GM23338 (cell line): ENCODE measurements around the gene KIFAP3. TPM values are rescaled to one million over a fixed set of nuclear protein-coding genes. Genes with fewer than 3 reads are reported as not detected.

ENCODE experiments used
- ATAC-seq: fragments of 200-7000 bp; cut with Tn5 transposase; 3 replicates; pipeline ENCODE4 v1.9.1; 2020
- DNase-seq: peaks from one replicate; pipeline ENCODE4 v3.0.0-alpha.2; 2015; ENCODE audit warnings: low spot score
- H2AFZ ChIP-seq: fragments of 200-600 bp; sonication (generic); 2 replicates; pipeline ENCODE4 v1.8.0; 2016; ENCODE audit warnings: antibody characterized with exemption, mild to moderate bottlenecking, moderate library complexity
- H3F3A ChIP-seq: fragments of 200-600 bp; sonication (generic); replicated peaks from 2 replicates; pipeline ENCODE4 v1.8.0; 2017; ENCODE audit warnings: antibody characterized with exemption, mixed run types, low read depth
- H3K27ac ChIP-seq: fragments of 200-600 bp; sonication (generic); 2 replicates; pipeline ENCODE4 v1.6.1; 2016; ENCODE audit warnings: low read depth
- H3K27me3 ChIP-seq: fragments of 200-600 bp; sonication (generic); 2 replicates; pipeline ENCODE4 v1.8.0; 2016; ENCODE audit warnings: mild to moderate bottlenecking, mixed run types, moderate library complexity; ENCODE audit not compliant: insufficient read depth
- H3K36me3 ChIP-seq: fragments of 200-600 bp; sonication (generic); 2 replicates; pipeline ENCODE4 v1.8.0; 2016; ENCODE audit warnings: mild to moderate bottlenecking; ENCODE audit not compliant: insufficient read depth
- H3K4me1 ChIP-seq: fragments of 200-600 bp; sonication (generic); 2 replicates; pipeline ENCODE4 v1.8.0; 2016; ENCODE audit warnings: mild to moderate bottlenecking, moderate library complexity; ENCODE audit not compliant: insufficient read depth
- H3K4me2 ChIP-seq: fragments of 200-600 bp; sonication (generic); 2 replicates; pipeline ENCODE4 v1.7.1; 2017; ENCODE audit warnings: mixed run types
- H3K4me3 ChIP-seq: fragments of 200-600 bp; sonication (generic); 2 replicates; pipeline ENCODE4 v1.6.1; 2016; ENCODE audit warnings: mixed run types
- H3K79me2 ChIP-seq: fragments of 200-600 bp; sonication (generic); replicated peaks from 2 replicates; pipeline ENCODE4 v1.8.0; 2017; ENCODE audit warnings: mild to moderate bottlenecking; ENCODE audit not compliant: insufficient read depth
- H3K9me2 ChIP-seq: fragments of 200-600 bp; sonication (generic); 2 replicates; pipeline ENCODE4 v1.8.0; 2017; ENCODE audit not compliant: insufficient read depth
- H4K20me1 ChIP-seq: fragments of 200-600 bp; sonication (generic); replicated peaks from 2 replicates; pipeline ENCODE4 v1.8.0; 2017; ENCODE audit warnings: mild to moderate bottlenecking; ENCODE audit not compliant: insufficient read depth
- H3K27ac Mint-ChIP-seq: 2 replicates; pipeline ENCODE4 v1.8.0; 2020; ENCODE audit warnings: inconsistent platforms, mild to moderate bottlenecking, moderate library complexity, mixed read lengths
- H3K27me3 Mint-ChIP-seq: 3 replicates; pipeline ENCODE4 v1.8.0; 2022; ENCODE audit warnings: low read depth, mild to moderate bottlenecking, moderate library complexity, mixed read lengths, inconsistent platforms; ENCODE audit not compliant: insufficient read depth, poor library complexity
- H3K36me3 Mint-ChIP-seq: 3 replicates; pipeline ENCODE4 v1.8.0; 2021; ENCODE audit warnings: low read depth, mild to moderate bottlenecking, inconsistent platforms, moderate library complexity, mixed read lengths
- H3K4me1 Mint-ChIP-seq: 3 replicates; pipeline ENCODE4 v1.8.0; 2020; ENCODE audit warnings: mild to moderate bottlenecking, inconsistent platforms, mixed read lengths
- H3K4me3 Mint-ChIP-seq: 3 replicates; pipeline ENCODE4 v1.8.0; 2021; ENCODE audit warnings: moderate library complexity, mild to moderate bottlenecking, inconsistent platforms, mixed read lengths
- H3K9me3 Mint-ChIP-seq: 3 replicates; pipeline ENCODE4 v1.8.0; 2020; ENCODE audit warnings: moderate library complexity, mild to moderate bottlenecking, inconsistent platforms, mixed read lengths
- CREB1 ChIP-seq: fragments of 250-450 bp; sonication (Bioruptor Pico); IDR thresholded peaks from 2 replicates; pipeline ENCODE4 v1.5.0; 2020; ENCODE audit warnings: low read depth, mild to moderate bottlenecking, moderate library complexity
- EZH2phosphoT487 ChIP-seq: fragments of 200-600 bp; sonication (generic); IDR thresholded peaks from one replicate; pipeline ENCODE4 v1.8.1; 2018; ENCODE audit warnings: antibody characterized with exemption; ENCODE audit not compliant: unreplicated experiment
- JUNB ChIP-seq: IDR thresholded peaks from one replicate; pipeline ENCODE4 v1.6.1; 2016; ENCODE audit warnings: antibody characterized with exemption; ENCODE audit not compliant: unreplicated experiment
- NANOG ChIP-seq: IDR thresholded peaks from 2 replicates; pipeline ENCODE4 v1.6.1; 2016; ENCODE audit warnings: antibody characterized with exemption, borderline replicate concordance
- POLR2AphosphoS5 ChIP-seq: IDR thresholded peaks from 2 replicates; pipeline ENCODE4 v1.6.1; 2016; ENCODE audit warnings: antibody characterized with exemption, low read depth
- STAT1 ChIP-seq: IDR thresholded peaks from one replicate; pipeline ENCODE4 v1.6.1; 2016; ENCODE audit warnings: antibody characterized with exemption; ENCODE audit not compliant: unreplicated experiment
- ZNF114 ChIP-seq: fragments of 250-450 bp; sonication (Bioruptor Pico); IDR thresholded peaks from 2 replicates; pipeline ENCODE4 v1.5.0; 2020; ENCODE audit warnings: mild to moderate bottlenecking, moderate library complexity
- polyA plus RNA-seq: library from polyadenylated mRNA; unstranded; fragments of >200 nt; fragmentation: Nextera tagmentation; extraction: Ambion mirVana; gene quantifications from 2 replicates; pipeline ENCODE4 v1.2.1, GENCODE V29; 2016
- total RNA-seq: library from RNA; depleted of rRNA; stranded (reverse); fragments of >200 nt; shearing (Covaris generic); gene quantifications from 2 replicates; pipeline ENCODE4 v1.2.3, GENCODE V29; 2014
- TF ChIP-seq, protein P1 (sequence below): IDR thresholded peaks from 2 replicates; pipeline ENCODE4 v1.6.1; 2016; ENCODE audit warnings: antibody characterized with exemption
- TF ChIP-seq, protein P2 (sequence below), 2 experiments: fragments of 200-600 bp in 1 of 2; sonication (generic) in 1 of 2; conservative IDR thresholded peaks; 2 replicates each; pipeline versions ENCODE4 v1.5.1 to v1.6.1; 2016 to 2017; ENCODE audit warnings: antibody characterized with exemption in 2 of 2, low read depth in 2 of 2, mild to moderate bottlenecking in 2 of 2, moderate library complexity in 1 of 2
- TF ChIP-seq, protein P3 (sequence below): fragments of 250-450 bp; sonication (Bioruptor Pico); IDR thresholded peaks from 2 replicates; pipeline ENCODE4 v1.5.0; 2020; ENCODE audit warnings: mild to moderate bottlenecking, moderate library complexity

The KIFAP3 gene
- total and polyA plus RNA-seq, 2 experiments from 2014 or later: 2.7 to 3.1 TPM

GRCh38 chr1:170032531-170033280, 41.8 kb downstream of the KIFAP3 start:
- TF ChIP-seq JUNB (no peak), CREB1 (CRISPR knock-in tag) (no peak), STAT1 (no peak), POLR2AphosphoS5 (no peak), ZNF114 (CRISPR knock-in tag) (no peak), EZH2phosphoT487 (no peak), NANOG (no peak)
- TF ChIP-seq, protein P1, sequence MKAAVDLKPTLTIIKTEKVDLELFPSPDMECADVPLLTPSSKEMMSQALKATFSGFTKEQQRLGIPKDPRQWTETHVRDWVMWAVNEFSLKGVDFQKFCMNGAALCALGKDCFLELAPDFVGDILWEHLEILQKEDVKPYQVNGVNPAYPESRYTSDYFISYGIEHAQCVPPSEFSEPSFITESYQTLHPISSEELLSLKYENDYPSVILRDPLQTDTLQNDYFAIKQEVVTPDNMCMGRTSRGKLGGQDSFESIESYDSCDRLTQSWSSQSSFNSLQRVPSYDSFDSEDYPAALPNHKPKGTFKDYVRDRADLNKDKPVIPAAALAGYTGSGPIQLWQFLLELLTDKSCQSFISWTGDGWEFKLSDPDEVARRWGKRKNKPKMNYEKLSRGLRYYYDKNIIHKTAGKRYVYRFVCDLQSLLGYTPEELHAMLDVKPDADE: no peak
- TF ChIP-seq, protein P2, sequence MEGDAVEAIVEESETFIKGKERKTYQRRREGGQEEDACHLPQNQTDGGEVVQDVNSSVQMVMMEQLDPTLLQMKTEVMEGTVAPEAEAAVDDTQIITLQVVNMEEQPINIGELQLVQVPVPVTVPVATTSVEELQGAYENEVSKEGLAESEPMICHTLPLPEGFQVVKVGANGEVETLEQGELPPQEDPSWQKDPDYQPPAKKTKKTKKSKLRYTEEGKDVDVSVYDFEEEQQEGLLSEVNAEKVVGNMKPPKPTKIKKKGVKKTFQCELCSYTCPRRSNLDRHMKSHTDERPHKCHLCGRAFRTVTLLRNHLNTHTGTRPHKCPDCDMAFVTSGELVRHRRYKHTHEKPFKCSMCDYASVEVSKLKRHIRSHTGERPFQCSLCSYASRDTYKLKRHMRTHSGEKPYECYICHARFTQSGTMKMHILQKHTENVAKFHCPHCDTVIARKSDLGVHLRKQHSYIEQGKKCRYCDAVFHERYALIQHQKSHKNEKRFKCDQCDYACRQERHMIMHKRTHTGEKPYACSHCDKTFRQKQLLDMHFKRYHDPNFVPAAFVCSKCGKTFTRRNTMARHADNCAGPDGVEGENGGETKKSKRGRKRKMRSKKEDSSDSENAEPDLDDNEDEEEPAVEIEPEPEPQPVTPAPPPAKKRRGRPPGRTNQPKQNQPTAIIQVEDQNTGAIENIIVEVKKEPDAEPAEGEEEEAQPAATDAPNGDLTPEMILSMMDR (conservative IDR thresholded peaks at IDR 0.05; ENCODE audit: low read depth in 2 of 2): no peak
- TF ChIP-seq, protein P3, sequence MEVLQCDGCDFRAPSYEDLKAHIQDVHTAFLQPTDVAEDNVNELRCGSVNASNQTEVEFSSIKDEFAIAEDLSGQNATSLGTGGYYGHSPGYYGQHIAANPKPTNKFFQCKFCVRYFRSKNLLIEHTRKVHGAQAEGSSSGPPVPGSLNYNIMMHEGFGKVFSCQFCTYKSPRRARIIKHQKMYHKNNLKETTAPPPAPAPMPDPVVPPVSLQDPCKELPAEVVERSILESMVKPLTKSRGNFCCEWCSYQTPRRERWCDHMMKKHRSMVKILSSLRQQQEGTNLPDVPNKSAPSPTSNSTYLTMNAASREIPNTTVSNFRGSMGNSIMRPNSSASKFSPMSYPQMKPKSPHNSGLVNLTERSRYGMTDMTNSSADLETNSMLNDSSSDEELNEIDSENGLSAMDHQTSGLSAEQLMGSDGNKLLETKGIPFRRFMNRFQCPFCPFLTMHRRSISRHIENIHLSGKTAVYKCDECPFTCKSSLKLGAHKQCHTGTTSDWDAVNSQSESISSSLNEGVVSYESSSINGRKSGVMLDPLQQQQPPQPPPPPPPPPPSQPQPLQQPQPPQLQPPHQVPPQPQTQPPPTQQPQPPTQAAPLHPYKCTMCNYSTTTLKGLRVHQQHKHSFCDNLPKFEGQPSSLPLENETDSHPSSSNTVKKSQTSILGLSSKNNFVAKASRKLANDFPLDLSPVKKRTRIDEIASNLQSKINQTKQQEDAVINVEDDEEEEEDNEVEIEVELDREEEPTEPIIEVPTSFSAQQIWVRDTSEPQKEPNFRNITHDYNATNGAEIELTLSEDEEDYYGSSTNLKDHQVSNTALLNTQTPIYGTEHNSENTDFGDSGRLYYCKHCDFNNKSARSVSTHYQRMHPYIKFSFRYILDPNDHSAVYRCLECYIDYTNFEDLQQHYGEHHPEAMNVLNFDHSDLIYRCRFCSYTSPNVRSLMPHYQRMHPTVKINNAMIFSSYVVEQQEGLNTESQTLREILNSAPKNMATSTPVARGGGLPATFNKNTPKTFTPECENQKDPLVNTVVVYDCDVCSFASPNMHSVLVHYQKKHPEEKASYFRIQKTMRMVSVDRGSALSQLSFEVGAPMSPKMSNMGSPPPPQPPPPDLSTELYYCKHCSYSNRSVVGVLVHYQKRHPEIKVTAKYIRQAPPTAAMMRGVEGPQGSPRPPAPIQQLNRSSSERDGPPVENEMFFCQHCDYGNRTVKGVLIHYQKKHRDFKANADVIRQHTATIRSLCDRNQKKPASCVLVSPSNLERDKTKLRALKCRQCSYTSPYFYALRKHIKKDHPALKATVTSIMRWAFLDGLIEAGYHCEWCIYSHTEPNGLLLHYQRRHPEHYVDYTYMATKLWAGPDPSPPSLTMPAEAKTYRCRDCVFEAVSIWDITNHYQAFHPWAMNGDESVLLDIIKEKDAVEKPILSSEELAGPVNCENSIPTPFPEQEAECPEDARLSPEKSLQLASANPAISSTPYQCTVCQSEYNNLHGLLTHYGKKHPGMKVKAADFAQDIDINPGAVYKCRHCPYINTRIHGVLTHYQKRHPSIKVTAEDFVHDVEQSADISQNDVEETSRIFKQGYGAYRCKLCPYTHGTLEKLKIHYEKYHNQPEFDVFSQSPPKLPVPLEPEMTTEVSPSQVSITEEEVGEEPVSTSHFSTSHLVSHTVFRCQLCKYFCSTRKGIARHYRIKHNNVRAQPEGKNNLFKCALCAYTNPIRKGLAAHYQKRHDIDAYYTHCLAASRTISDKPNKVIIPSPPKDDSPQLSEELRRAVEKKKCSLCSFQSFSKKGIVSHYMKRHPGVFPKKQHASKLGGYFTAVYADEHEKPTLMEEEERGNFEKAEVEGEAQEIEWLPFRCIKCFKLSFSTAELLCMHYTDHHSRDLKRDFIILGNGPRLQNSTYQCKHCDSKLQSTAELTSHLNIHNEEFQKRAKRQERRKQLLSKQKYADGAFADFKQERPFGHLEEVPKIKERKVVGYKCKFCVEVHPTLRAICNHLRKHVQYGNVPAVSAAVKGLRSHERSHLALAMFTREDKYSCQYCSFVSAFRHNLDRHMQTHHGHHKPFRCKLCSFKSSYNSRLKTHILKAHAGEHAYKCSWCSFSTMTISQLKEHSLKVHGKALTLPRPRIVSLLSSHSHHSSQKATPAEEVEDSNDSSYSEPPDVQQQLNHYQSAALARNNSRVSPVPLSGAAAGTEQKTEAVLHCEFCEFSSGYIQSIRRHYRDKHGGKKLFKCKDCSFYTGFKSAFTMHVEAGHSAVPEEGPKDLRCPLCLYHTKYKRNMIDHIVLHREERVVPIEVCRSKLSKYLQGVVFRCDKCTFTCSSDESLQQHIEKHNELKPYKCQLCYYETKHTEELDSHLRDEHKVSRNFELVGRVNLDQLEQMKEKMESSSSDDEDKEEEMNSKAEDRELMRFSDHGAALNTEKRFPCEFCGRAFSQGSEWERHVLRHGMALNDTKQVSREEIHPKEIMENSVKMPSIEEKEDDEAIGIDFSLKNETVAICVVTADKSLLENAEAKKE: no peak

More at GRCh38 chr1:170032531-170033280, 41.8 kb downstream of the KIFAP3 start:
- Histone ChIP-seq H3K27ac (no peak overlapping the region), H3F3A (no peaks in the 10 kb centered on the region), H3K9me2 (no peaks in the 10 kb centered on the region), H3K4me2 (no peak overlapping the region), H3K4me3 (no peak overlapping the region), H3K27me3 (no peaks in the 10 kb centered on the region), H3K36me3 (no peaks in the 10 kb centered on the region), H4K20me1 (no peaks in the 10 kb centered on the region), H3K79me2 (no peaks in the 10 kb centered on the region), H3K4me1 (no peaks in the 10 kb centered on the region), H2AFZ (no peak overlapping the region)
- ATAC-seq (no peak), DNase-seq (no peak)
- H3K36me3 Mint-ChIP-seq: no peaks in the 10 kb centered on the region
- no peak overlapping the region for H3K27ac Mint-ChIP-seq
- peaks cover under 1% of the 10 kb centered on the region; the same call in 1 of the 3 replicates for H3K9me3 Mint-ChIP-seq
- H3K27me3 Mint-ChIP-seq: no peaks in the 10 kb centered on the region
- H3K4me1 Mint-ChIP-seq: no peaks in the 10 kb centered on the region
- no peak overlapping the region for H3K4me3 Mint-ChIP-seq
